Measurements from ENCODE around the gene NR6A1.

GRCh38 chr9:124485936-124486335 lies 285.2 kb downstream of the NR6A1 start:
- TF ChIP-seq ZNF136 (CRISPR knock-in tag; IDR thresholded peaks at IDR 0.05; ENCODE audit: low read depth) (no peak), SP1 (IDR thresholded peaks at IDR 0.05) (no peak), SP1 (CRISPR knock-in tag; IDR thresholded peaks at IDR 0.05) (no peak), GABPA (IDR thresholded peaks at IDR 0.05; ENCODE audit: low read depth, low read length) (no peak), GABPA (CRISPR knock-in tag; IDR thresholded peaks at IDR 0.05; ENCODE audit: low read depth) (no peak), AGO2 (optimal IDR thresholded peaks at IDR 0.05; ENCODE audit: low read depth, low read length) (no peak), ZNF773 (CRISPR knock-in tag; IDR thresholded peaks at IDR 0.05; ENCODE audit: borderline replicate concordance) (no peak), CTCF (CRISPR knock-in tag; IDR thresholded peaks at IDR 0.05) (no peak)
- TF ChIP-seq, protein P1, sequence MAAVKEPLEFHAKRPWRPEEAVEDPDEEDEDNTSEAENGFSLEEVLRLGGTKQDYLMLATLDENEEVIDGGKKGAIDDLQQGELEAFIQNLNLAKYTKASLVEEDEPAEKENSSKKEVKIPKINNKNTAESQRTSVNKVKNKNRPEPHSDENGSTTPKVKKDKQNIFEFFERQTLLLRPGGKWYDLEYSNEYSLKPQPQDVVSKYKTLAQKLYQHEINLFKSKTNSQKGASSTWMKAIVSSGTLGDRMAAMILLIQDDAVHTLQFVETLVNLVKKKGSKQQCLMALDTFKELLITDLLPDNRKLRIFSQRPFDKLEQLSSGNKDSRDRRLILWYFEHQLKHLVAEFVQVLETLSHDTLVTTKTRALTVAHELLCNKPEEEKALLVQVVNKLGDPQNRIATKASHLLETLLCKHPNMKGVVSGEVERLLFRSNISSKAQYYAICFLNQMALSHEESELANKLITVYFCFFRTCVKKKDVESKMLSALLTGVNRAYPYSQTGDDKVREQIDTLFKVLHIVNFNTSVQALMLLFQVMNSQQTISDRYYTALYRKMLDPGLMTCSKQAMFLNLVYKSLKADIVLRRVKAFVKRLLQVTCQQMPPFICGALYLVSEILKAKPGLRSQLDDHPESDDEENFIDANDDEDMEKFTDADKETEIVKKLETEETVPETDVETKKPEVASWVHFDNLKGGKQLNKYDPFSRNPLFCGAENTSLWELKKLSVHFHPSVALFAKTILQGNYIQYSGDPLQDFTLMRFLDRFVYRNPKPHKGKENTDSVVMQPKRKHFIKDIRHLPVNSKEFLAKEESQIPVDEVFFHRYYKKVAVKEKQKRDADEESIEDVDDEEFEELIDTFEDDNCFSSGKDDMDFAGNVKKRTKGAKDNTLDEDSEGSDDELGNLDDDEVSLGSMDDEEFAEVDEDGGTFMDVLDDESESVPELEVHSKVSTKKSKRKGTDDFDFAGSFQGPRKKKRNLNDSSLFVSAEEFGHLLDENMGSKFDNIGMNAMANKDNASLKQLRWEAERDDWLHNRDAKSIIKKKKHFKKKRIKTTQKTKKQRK (IDR thresholded peaks at IDR 0.05; ENCODE audit: low read length): no peak
- TF ChIP-seq, protein P2, sequence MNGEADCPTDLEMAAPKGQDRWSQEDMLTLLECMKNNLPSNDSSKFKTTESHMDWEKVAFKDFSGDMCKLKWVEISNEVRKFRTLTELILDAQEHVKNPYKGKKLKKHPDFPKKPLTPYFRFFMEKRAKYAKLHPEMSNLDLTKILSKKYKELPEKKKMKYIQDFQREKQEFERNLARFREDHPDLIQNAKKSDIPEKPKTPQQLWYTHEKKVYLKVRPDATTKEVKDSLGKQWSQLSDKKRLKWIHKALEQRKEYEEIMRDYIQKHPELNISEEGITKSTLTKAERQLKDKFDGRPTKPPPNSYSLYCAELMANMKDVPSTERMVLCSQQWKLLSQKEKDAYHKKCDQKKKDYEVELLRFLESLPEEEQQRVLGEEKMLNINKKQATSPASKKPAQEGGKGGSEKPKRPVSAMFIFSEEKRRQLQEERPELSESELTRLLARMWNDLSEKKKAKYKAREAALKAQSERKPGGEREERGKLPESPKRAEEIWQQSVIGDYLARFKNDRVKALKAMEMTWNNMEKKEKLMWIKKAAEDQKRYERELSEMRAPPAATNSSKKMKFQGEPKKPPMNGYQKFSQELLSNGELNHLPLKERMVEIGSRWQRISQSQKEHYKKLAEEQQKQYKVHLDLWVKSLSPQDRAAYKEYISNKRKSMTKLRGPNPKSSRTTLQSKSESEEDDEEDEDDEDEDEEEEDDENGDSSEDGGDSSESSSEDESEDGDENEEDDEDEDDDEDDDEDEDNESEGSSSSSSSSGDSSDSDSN (CRISPR knock-in tag; IDR thresholded peaks at IDR 0.05): no peak
